HL-60 (cell line): ENCODE data around the gene CSRP2.

Experiments used
- DNase-seq, 2 experiments: peaks; one replicate each; pipeline ENCODE4 v3.0.0-alpha.2; 2010 to 2020; ENCODE audit warnings: low read depth in 1 of 2, low spot score in 1 of 2
- H3K27ac ChIP-seq: fragments of 250-450 bp; sonication (Bioruptor Pico); replicated peaks from 2 replicates; pipeline ENCODE4 v1.5.1; 2020; ENCODE audit warnings: mild to moderate bottlenecking, moderate library complexity
- H3K27me3 ChIP-seq: fragments of 250-450 bp; sonication (Bioruptor Pico); 2 replicates; pipeline ENCODE4 v1.5.1; 2021; ENCODE audit warnings: mild to moderate bottlenecking, moderate library complexity; ENCODE audit not compliant: insufficient read depth, poor library complexity, severe bottlenecking
- H3K4me3 ChIP-seq: replicated peaks from 2 replicates; pipeline ENCODE4 v1.5.1; 2011; ENCODE audit warnings: mild to moderate bottlenecking, control low read depth, low read length; ENCODE audit not compliant: insufficient read depth
- CTCF ChIP-seq: IDR thresholded peaks from one replicate; pipeline ENCODE4 v1.5.1; 2011; ENCODE audit warnings: low read length, control low read depth, inconsistent platforms; ENCODE audit not compliant: insufficient read depth
- GABPA ChIP-seq: IDR thresholded peaks from 2 replicates; pipeline ENCODE4 v1.6.1; 2012; ENCODE audit warnings: low read depth
- POLR2AphosphoS5 ChIP-seq: IDR thresholded peaks from 2 replicates; pipeline ENCODE4 v1.6.1; 2012; ENCODE audit warnings: low read depth
- SPI1 ChIP-seq: IDR thresholded peaks from 2 replicates; pipeline ENCODE4 v1.6.1; 2012; ENCODE audit warnings: low read depth, mild to moderate bottlenecking, borderline replicate concordance
- TF ChIP-seq, protein P1 (sequence below): IDR thresholded peaks from 2 replicates; pipeline ENCODE4 v1.6.1; 2012; ENCODE audit warnings: low read depth; ENCODE audit not compliant: insufficient replicate concordance

Gene CSRP2

GRCh38 chr12:76847260-76847659 is 31.6 kb downstream of the CSRP2 start:
- Histone ChIP-seq H3K27me3 (no peaks in the 10 kb centered on the region), H3K4me3 (no peak overlapping the region), H3K27ac (no peak overlapping the region)
- TF ChIP-seq POLR2AphosphoS5 (no peak), GABPA (no peak), CTCF (no peak), SPI1 (no peak)
- TF ChIP-seq, protein P1, sequence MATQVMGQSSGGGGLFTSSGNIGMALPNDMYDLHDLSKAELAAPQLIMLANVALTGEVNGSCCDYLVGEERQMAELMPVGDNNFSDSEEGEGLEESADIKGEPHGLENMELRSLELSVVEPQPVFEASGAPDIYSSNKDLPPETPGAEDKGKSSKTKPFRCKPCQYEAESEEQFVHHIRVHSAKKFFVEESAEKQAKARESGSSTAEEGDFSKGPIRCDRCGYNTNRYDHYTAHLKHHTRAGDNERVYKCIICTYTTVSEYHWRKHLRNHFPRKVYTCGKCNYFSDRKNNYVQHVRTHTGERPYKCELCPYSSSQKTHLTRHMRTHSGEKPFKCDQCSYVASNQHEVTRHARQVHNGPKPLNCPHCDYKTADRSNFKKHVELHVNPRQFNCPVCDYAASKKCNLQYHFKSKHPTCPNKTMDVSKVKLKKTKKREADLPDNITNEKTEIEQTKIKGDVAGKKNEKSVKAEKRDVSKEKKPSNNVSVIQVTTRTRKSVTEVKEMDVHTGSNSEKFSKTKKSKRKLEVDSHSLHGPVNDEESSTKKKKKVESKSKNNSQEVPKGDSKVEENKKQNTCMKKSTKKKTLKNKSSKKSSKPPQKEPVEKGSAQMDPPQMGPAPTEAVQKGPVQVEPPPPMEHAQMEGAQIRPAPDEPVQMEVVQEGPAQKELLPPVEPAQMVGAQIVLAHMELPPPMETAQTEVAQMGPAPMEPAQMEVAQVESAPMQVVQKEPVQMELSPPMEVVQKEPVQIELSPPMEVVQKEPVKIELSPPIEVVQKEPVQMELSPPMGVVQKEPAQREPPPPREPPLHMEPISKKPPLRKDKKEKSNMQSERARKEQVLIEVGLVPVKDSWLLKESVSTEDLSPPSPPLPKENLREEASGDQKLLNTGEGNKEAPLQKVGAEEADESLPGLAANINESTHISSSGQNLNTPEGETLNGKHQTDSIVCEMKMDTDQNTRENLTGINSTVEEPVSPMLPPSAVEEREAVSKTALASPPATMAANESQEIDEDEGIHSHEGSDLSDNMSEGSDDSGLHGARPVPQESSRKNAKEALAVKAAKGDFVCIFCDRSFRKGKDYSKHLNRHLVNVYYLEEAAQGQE: no peak
- DNase-seq: no peak

GRCh38 chr12:76836633-76837032 is 42.2 kb downstream of the CSRP2 start:
- DNase-seq: no peak
- H3K27me3 ChIP-seq: no peaks in the 10 kb centered on the region
- H3K27ac ChIP-seq: no peak overlapping the region
- H3K4me3 ChIP-seq: no peak overlapping the region
- TF ChIP-seq, protein P1: no peak

DNA sequence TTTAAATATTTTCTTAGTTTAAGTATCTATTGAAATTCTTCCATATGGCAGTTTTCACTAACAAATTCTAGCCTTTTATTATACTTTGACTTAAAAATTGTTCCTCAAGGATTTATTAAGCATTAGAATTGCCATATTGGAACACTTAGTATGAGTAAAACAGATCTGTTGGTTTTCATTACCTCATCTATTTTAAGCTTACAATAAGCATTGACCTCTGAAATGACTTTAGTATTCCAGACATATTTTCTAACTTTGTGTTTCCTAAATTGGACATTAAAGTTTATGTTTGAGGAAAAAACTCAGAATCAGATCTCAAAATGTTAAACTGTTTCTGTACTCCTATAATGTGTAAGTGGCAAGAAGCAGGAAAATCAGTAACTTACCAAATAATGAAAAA is 48.4 kb downstream of the CSRP2 start:
- TF ChIP-seq GABPA (no peak), SPI1 (no peak), CTCF (no peak), POLR2AphosphoS5 (no peak)
- TF ChIP-seq, protein P1: no peak
- H3K27ac ChIP-seq: no peak overlapping the region
- H3K4me3 ChIP-seq: no peak overlapping the region
- no peaks in the 10 kb centered on the region for H3K27me3 ChIP-seq
- no peak for DNase-seq
